Lung (tissue), 12 donors: ENCODE measurements around the gene ANKLE2. TPM values are rescaled to one million over a fixed set of nuclear protein-coding genes. Genes with fewer than 3 reads are reported as not detected.

Source experiments
- ATAC-seq: fragments of 200-7000 bp; cut with Tn5 transposase; one replicate; pipeline ENCODE4 v1.9.1; 2020; ENCODE audit warnings: moderate number of reproducible peaks; ENCODE audit not compliant: insufficient read depth, low FRiP score
- DNase-seq, 3 donors: peaks; one replicate each; pipeline ENCODE4 v3.0.0-alpha.2; 2013 to 2017
- H3K27ac ChIP-seq, 2 donors: one replicate each; pipeline ENCODE4 v1.5.1; 2013; ENCODE audit warnings: mild to moderate bottlenecking in 2 of 2, moderate library complexity in 2 of 2, control low read depth in 1 of 2, inconsistent platforms in 1 of 2, low read depth in 1 of 2, low read length in 1 of 2
- H3K27me3 ChIP-seq, 3 donors: one replicate each; pipeline ENCODE4 v1.5.1; 2013; ENCODE audit warnings: low read length in 2 of 3; ENCODE audit not compliant: control insufficient read depth in 3 of 3, insufficient read depth in 3 of 3
- H3K36me3 ChIP-seq, 4 donors: one replicate each; pipeline ENCODE4 v1.5.1; 2013; ENCODE audit warnings: low read length in 4 of 4, mild to moderate bottlenecking in 1 of 4, moderate library complexity in 1 of 4; ENCODE audit not compliant: control insufficient read depth in 4 of 4, insufficient read depth in 4 of 4
- H3K4me1 ChIP-seq, 5 donors: one replicate each; pipeline ENCODE4 v1.5.1; 2013; ENCODE audit warnings: low read length in 5 of 5, mild to moderate bottlenecking in 2 of 5, moderate library complexity in 1 of 5; ENCODE audit not compliant: control insufficient read depth in 5 of 5, insufficient read depth in 5 of 5
- H3K4me3 ChIP-seq: one replicate; pipeline ENCODE4 v1.5.1; 2013; ENCODE audit warnings: mild to moderate bottlenecking, control low read depth, moderate library complexity
- H3K9ac ChIP-seq, 2 donors: one replicate each; pipeline ENCODE4 v1.5.1; 2013; ENCODE audit warnings: low read length in 2 of 2, control low read depth in 1 of 2; ENCODE audit not compliant: insufficient read depth in 1 of 2
- H3K9me3 ChIP-seq, 4 donors: one replicate each; pipeline ENCODE4 v1.5.1; 2013; ENCODE audit warnings: low read length in 3 of 4, mild to moderate bottlenecking in 1 of 4, moderate library complexity in 1 of 4; ENCODE audit not compliant: control insufficient read depth in 4 of 4, insufficient read depth in 3 of 4
- WGBS, 2 donors: extraction: QIAGEN DNeasy Blood & Tissue Kit; methylation state at CpG; one replicate each; pipeline ENCODE4 v1.1.7; 2013; 5-methylcytosine and 5-hydroxymethylcytosine counted together
- polyA plus RNA-seq, 2 donors: library from polyadenylated mRNA; stranded (reverse); fragments of 200-250 nt; gene quantifications; one replicate each; pipeline ENCODE4 v1.2.1, GENCODE V29; 2013
- total RNA-seq, 2 donors: library from RNA; depleted of rRNA in 1 of 2; stranded (reverse); fragments of >200 nt in 1 of 2; gene quantifications; one replicate each; pipeline ENCODE4 v1.2.1, GENCODE V29; 2014 to 2021
- TF ChIP-seq, protein P1 (sequence below): IDR thresholded peaks from 2 replicates; pipeline ENCODE4 v1.5.1; 2012; ENCODE audit warnings: mild to moderate bottlenecking; ENCODE audit errors: control extremely low read depth, extremely low read depth
- donor health status: control.
- donor health status: control.
- donor health status: Bipolar disorder and iron deficiency.
- donor health status: healthy.
- donor health status: DM: yes; HTN: yes; CAD: no.

The ANKLE2 gene
- total and polyA plus RNA-seq, 4 donors, result 35.9 to 60.5 (median 45.9) TPM

DNA sequence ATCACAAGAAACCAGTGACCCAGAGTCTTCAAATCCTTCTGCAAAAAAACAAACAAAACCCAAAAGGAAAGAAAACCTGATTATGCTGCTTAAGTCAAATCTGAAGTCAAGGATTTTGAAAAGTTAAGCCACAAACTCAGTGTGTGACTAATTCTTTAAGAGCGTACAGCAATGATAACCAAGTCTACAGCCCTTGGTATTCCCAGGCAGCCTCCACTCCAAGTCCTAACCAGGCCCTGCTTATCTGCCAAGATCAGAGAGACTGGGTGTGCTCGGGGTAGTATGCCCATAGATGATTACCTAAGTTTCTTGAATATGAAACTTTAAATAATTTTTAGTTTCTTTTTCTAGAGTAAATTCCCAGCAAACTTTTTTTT lies 37.9 kb downstream of the ANKLE2 start:
- H3K36me3 ChIP-seq, result peaks cover 19 to 69% (median 32%) of the 10 kb centered on the region in 4 donors
- no peak overlapping the region for H3K9ac ChIP-seq
- 91 to 96% methylated on average over 2 of the region's 2 CpGs for WGBS, 2 donors
- DNase-seq, result no peak
- H3K4me1 ChIP-seq, result no peaks in the 10 kb centered on the region
- ATAC-seq, result no peak
- no peak overlapping the region for H3K27ac ChIP-seq
- H3K4me3 ChIP-seq, result no peak overlapping the region
- TF ChIP-seq, protein P1, sequence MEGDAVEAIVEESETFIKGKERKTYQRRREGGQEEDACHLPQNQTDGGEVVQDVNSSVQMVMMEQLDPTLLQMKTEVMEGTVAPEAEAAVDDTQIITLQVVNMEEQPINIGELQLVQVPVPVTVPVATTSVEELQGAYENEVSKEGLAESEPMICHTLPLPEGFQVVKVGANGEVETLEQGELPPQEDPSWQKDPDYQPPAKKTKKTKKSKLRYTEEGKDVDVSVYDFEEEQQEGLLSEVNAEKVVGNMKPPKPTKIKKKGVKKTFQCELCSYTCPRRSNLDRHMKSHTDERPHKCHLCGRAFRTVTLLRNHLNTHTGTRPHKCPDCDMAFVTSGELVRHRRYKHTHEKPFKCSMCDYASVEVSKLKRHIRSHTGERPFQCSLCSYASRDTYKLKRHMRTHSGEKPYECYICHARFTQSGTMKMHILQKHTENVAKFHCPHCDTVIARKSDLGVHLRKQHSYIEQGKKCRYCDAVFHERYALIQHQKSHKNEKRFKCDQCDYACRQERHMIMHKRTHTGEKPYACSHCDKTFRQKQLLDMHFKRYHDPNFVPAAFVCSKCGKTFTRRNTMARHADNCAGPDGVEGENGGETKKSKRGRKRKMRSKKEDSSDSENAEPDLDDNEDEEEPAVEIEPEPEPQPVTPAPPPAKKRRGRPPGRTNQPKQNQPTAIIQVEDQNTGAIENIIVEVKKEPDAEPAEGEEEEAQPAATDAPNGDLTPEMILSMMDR, result no peak
- no peaks in the 10 kb centered on the region for H3K9me3 ChIP-seq
- no peaks in the 10 kb centered on the region for H3K27me3 ChIP-seq

DNA sequence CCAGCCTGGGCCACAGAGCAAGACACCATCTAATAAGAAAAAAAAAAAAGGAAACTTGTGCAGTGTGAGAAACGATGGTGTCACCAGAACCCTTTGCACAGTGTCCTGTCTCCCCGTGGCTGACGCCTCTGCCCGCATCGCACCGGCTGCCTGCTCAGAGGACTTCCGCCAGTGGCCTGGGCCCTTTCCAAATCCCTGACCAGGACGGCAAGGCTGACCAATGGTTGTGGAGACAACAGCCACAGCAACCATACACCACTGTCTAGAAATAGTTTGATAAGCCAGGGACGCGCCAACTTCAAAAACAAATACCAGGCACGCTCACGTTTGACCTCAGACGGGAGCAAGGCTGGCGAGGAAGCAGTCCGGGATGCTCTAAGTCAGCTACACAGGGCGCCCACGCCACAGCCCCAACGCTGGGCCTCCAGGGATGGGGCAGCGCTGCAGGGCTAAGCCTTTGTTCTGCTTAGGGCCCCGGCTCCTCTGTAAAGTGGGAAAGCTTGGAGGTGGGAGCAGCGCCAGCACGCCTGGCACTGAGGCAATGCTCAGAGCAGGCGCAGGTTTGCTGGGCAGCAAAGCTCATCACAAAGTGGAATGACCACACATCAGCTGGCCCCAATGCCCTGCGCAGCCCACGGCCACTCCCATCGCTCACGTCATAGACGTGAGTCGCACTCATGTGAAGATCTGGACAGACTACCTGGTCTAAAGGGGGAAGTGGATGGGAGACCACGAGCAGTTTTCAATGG lies 38.4 kb downstream of the ANKLE2 start:
- ATAC-seq (no peak), DNase-seq (no peak)
- 91 to 92% methylated on average over 30 of the region's 30 CpGs for WGBS, 2 donors
- Histone ChIP-seq H3K36me3 (peaks cover 14 to 69% (median 29%) of the 10 kb centered on the region in 4 donors), H3K9ac (no peak overlapping the region), H3K4me1 (no peaks in the 10 kb centered on the region), H3K9me3 (no peaks in the 10 kb centered on the region), H3K27me3 (no peaks in the 10 kb centered on the region), H3K27ac (no peak overlapping the region), H3K4me3 (no peak overlapping the region)
- TF ChIP-seq, protein P1, result no peak

DNA sequence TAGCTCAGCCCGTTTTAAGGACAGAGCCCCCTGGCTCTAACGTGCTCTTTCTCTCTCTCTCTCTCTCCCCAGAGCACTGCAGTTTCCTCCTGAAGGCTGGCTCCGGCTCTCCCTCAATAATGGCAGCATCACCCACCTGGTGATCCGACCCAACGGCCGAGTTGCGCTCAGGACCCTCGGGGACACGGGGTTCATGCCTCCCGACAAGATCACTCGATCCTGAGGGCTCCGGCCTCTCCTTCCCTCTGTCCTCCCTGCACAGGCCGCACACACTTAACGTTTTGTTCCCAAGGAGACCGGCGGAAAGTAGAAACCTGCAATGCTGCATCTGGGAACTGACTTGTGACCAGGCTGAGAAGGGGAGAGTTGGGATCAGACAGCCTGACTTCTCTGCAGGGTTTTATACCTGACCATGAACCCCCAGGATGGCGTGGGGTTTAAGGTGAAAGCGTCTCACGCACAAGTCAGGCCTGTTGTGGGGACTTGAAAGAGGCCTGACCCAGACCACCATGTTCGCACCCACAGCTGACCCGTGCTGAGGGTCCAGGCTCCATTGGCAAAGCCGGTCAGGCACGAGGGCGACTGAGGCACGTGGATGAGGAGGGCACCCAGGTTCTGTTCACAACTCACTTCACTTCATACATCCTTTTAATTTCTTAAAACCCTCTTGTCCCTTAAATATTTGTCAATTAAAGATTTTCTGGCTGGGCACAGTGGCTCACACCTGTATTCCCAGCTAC lies 40.9 kb downstream of the ANKLE2 start:
- WGBS, 2 donors, result 96% methylated on average over 25 of the region's 25 CpGs
- H3K36me3 ChIP-seq, result peaks cover 4 to 71% (median 23%) of the 10 kb centered on the region in 4 donors

More for the DNA sequence above, 40.9 kb downstream of the ANKLE2 start:
- ATAC-seq (no peak), DNase-seq (no peak)
- Histone ChIP-seq H3K4me1 (no peaks in the 10 kb centered on the region), H3K4me3 (no peak overlapping the region), H3K27ac (no peak overlapping the region), H3K27me3 (no peaks in the 10 kb centered on the region), H3K9ac (no peak overlapping the region), H3K9me3 (no peaks in the 10 kb centered on the region)
- TF ChIP-seq, protein P1, result no peak
